Measurements from ENCODE around the gene RNH1.

The RNH1 gene

DNA sequence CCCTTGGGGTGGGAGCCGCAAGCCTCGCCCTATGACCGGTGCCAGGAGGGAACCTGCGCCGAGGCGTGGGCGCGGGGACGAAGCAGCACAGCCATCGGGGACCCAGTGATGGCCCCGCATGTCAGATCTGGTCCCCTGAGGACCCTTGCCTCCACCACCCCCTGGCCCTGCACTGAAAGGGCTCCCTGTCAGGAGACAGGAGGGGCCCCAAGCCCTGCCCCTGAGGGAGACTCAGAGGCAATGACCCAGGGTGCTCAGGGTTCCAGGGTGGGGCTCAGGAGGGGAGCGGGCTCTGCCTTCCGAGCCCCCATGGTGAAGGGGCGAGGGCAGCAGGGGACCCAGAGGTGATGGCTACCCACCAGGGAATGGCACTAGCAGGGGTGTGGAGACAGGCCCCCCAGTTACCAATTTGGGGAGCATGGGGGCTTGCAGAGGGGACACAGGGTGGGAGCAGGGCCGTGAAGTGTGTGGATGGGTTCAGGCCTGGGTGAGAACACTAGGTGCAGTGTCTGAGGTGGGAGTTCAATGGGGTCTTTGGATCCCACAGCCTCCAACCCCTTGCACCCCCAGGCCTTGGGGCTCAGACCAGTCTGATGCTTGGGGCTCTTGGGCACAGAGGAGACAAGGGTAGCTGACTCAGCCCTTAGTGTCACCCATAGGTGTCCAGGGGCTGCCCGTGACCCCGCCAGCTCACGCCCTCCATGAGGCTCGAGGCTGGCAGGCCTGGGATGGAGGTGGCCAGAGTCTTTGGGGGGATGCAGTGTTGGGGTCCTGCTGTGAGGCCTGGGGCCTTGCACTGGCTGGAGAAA lies 30.8 kb upstream of the RNH1 start:
- DNase-seq (ENCODE audit: low spot score), result no peak

DNA sequence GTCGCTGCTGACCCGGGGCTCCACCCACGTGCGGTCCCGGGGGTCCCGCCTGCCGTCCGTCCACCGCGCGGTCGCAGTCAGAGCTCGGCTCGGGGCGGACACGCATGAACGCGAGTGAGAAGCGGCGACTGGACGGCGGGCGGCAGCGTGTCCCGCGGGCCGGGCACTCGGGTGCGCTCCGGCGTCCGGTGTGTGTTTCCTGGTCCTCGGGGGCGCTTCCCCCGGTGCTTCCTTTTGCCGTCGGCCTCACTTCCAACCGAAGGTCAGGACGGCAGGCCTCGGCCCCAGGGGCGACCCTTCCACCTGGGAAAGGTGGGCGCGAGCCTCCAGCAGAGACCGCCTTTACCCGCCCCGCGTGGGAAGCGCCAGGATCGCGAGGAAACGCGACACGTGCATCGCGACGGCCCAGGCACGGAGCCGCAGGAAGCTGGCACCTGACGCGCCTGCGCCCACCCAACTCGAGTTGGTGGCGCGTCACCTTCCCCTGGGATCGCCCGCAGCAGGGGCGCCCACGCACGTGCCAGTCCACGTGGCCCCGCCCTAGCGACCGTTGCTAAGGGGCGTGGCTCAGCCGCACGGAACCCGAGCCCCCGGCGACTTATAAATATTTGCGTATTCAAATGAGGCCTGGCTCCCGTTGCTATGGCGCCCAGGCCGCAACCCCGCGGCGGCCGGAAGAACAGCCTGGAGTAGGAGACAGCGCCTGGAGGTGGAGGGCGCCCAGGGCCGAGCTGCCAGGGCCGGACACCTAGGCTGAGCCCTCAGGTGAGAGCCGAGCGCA lies 30.0 kb upstream of the RNH1 start, which contains the start of gene LRRC56:
Gene LRRC56 (plus strand): TSS at position 687 of the 781 bp plus-strand sequence. CDS start 3,158 bp downstream, outside the sequence.
- DNase-seq (ENCODE audit: low spot score), result peak; percentile 93

DNA sequence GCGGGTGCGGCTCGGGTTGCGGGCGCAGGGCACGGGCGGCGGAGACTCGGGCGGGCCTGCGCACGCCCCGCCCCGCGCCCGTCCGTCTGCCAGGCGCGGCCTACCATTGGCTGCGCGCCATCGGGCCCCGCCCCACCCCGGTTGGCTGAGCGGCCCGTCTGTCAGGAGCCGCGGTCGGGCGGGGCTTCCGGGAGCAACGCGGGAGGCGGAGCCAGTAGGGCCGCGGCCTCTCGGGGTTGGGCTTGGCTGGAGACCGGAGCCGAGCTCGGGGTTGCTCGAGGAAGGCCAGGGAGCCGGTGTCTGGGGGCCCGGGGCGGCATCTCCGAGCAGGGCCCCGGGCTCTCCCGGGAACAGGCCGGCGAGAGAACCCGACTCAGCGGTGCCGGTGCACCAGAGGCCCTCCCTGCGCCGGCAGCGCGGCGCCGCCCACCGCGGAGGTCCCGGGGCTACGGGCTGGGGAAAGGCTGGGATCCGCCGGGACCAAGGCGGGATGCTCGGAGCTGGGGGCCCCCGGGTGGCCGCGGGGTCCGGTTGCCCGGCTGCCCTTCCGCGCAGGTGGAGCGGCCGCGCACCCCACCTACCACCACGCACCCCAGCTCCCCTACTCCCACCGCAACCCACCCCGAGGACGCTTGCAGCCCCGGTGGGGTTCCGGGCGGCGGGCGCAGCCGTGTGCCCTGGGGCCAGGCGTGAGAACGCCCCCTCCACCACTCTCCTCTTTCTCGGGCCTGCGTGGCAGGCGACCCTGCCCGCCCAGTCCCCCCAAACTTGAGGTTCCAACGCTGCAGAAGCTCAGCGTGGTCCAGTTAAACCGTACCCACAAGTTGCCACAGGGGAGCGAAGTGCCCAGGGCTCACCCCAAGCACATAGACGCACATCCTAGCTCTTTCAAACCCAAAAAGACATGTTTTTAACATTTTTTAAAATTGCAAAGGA lies 28.7 kb upstream of the RNH1 start, which contains the start of gene HRAS:
Gene HRAS (minus strand): TSS at position 58 of the 936 bp plus-strand sequence.
- DNase-seq (ENCODE audit: low spot score), result peak; percentile 89

DNA sequence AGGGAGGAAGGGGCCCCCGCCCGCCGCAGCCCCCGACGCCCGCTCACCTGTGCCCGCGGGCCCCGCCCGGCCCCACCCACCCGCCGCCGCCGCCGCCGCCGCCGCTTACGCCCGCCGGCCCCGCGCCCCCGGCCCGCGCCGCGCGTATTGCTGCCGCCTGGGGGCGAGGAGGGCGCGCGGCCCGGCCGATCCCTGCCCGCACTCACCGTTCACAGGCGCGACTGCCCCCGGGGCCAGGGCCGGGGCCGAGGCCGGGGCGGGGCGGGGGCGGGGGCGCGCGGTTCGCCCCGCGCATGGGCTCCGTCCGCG lies 28.1 kb upstream of the RNH1 start:
- no peak for DNase-seq (ENCODE audit: low spot score)

DNA sequence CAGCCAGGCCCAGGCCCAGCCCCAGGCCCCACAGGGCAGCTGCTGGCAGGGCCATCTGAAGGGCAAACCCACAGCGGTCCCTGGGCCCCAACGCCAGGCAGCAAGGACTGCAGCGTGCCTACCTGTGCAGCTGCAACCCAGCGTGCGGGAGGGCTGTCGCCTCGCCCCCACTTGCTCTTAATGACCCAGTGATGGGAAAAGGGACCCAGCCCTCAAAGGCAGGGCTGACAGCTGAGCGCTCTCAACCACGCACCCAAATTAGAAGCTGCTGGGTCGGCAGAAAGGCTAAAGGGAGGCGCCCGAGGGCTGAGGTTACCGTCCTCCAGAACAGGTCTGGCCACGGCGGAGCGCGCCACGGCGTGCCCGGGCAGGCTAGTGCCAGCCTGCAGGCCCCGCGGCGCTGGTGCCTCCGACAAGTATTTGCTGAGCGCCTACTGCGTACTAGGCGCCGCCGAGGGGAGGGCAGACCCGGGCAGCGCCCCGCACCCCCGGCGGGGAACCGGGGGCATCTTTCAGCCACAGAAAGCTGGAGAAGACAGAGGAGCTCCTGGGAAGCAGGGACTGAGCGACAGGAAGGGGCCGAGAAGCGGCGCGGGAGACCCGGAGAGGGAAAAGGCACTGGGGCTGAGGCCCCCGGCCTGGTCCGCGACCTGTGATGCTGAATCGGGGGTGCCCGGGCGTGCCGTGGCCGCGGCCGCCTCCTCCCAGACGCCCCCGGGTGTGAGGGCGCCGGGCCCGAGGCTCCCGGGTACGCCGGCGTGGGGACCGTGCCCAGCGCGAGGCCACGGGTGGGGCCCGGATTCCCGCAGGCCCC lies 27.6 kb upstream of the RNH1 start:
- no peak for DNase-seq (ENCODE audit: low spot score)

DNA sequence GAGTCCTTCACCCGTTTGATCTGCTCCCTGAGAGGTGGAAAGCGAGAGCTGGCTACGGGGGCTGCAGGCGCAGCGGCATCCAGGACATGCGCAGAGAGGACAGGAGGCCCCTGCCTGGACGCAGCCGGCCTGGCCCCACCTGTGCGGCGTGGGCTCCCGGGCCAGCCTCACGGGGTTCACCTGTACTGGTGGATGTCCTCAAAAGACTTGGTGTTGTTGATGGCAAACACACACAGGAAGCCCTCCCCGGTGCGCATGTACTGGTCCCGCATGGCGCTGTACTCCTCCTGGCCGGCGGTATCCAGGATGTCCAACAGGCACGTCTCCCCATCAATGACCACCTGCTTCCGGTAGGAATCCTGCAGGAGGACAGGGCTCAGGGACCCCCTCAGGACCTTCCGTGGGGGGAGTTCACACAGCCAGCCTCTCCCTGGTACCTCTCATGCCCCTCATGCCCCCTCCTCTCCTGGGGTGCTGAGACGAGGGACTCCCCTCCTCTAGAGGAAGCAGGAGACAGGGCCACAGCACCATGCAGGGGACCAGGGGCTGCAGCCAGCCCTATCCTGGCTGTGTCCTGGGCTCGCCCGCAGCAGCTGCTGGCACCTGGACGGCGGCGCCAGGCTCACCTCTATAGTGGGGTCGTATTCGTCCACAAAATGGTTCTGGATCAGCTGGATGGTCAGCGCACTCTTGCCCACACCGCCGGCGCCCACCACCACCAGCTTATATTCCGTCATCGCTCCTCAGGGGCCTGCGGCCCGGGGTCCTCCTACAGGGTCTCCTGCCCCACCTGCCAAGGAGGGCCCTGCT lies 26.7 kb upstream of the RNH1 start:
- no peak for DNase-seq (ENCODE audit: low spot score)

DNA sequence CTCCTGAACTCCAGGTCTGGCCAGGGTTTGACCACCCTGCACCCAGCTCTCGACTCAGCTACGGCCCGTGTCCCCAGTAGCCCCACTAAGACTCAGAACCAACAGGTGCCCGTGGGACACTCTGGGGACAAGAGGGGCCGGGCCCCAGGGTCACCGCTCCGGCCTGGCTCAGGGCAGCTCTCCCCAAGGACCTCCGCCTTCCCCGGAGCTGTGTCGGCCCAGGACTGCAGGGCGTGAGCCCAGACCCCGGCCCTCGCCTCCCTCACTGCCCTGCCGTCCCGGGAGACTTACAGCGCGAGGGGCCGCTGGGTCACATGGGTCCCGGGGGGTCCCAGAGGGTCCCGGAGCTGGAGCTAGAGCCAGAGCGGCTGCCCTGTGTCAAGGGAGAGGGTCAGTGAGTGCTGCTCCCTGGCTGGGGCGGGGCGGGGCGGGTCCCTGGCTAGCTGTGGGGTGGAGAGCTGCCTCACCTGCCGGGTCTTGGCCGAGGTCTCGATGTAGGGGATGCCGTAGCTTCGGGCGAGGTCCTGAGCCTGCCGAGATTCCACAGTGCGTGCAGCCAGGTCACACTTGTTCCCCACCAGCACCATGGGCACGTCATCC lies 26.0 kb upstream of the RNH1 start:
- DNase-seq (ENCODE audit: low spot score), result no peak

DNA sequence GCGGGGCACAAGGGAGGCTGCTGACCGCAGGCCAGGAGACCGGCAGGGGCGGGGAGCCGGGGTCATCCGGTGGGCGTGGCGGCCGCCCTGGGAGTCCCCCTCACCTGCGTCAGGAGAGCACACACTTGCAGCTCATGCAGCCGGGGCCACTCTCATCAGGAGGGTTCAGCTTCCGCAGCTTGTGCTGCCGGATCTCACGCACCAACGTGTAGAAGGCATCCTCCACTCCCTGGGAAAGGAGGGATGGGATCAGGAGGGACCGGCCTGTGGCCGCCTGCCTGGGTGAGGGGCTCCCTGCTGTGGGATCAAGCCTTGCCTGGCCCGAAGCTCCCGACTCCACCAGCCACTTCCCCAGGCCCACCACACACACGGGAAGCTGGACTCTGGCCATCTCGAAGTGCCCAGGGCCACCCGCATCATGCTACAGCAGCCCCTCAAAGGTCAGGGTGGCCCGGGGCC lies 25.5 kb upstream of the RNH1 start:
- peak; percentile 69 for DNase-seq (ENCODE audit: low spot score)

DNA sequence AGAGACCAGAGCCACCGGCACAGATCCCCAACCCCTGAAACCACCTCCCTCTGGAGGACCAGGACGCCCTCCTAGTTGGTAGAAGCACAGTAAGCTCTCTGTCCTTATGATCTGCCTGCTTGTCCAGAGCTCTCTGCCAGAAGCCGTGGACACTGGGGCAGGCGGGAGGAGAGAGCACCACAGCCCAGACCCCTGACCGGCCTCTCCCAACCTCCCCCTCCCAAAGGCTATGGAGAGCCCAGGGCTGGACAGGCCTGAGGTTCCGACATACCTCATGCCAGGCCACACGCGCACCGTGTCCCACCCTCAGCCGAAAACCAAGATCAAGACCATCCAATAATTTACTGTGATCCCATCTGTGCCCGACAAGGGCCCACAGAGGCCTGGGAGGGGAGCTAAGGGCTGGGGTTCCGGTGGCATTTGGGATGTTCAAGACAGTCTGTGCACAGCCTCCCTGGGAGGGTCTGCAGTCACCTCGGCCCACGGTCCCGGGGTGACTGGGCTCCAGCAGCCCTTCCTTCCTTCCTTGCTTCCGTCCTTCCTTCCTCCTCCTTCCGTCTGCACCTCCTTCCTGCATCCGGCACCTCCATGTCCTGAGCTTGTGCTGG lies 25.0 kb upstream of the RNH1 start:
- DNase-seq (ENCODE audit: low spot score), result no peak

DNA sequence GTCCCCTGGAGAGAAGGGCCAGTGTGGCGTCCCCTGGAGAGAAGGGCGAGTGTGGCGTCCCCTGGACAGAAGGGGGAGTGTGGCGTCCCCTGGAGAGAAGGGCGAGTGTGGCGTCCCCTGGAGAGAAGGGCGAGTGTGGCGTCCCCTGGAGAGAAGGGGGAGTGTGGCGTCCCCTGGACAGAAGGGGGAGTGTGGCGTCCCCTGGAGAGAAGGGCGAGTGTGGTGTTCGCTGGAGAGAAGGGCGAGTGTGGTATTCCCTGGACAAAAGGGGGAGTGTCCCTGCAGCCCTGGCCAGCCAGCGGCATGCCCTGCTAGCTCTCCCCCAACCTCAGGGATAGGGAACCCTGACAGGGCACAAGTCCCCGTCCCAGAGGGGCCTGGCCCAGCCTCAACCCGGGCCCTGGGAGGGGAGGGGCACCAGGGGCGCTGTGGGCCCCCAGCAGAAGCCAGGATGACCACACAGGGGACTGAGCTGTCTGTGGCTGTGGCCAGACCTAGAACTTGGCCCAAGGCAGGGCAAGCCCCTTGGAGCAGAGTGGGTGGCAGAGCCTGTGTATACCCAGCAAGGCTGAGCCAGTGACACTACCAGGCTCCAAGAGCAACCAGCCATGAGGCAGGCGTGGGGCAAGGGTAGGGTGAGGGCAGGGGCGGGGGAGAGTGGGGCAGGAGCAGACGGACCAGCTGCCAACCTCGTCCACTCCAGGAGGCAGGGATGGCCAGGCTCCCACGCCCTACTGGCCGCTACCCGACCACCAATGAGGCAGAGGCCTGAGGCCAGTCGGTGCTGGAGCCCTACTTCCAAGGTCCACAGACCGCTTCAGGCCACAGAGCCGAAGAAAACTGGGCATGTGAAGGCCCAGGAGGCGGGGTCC lies 24.2 kb upstream of the RNH1 start:
- DNase-seq (ENCODE audit: low spot score), result no peak

DNA sequence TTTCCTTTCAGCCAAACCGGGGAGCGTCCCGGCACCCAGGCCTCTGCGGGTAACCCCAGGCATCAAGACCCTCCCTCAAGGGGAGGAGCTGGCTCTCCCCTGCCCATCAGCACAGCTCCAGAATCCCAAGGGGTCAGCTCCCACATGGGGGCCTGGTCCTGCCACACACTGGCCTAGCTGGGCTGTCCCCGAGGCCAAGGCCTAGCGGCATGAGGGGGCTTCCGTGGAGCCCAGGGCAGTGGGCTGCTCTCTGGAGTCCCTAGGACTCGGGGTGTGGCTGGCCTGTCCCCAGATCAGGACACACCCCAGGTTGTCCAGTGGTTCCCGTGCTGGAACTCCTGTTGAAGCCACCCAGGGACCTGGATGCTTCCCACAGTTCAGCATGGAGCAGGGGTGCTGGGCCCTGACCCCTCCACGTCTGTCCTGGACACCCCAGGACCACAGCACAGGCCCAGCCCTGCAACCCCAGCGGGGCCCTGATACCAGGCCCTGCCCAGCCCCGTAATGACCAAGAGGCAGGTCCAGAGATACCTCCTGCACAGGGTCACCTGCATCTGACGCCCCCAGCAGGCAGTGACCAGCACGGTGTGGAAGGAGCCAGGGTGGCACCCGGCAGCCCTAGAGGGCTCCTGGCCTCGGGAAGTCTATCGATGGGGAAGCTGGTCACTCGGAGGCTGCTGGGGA lies 22.8 kb upstream of the RNH1 start:
- no peak for DNase-seq (ENCODE audit: low spot score)

DNA sequence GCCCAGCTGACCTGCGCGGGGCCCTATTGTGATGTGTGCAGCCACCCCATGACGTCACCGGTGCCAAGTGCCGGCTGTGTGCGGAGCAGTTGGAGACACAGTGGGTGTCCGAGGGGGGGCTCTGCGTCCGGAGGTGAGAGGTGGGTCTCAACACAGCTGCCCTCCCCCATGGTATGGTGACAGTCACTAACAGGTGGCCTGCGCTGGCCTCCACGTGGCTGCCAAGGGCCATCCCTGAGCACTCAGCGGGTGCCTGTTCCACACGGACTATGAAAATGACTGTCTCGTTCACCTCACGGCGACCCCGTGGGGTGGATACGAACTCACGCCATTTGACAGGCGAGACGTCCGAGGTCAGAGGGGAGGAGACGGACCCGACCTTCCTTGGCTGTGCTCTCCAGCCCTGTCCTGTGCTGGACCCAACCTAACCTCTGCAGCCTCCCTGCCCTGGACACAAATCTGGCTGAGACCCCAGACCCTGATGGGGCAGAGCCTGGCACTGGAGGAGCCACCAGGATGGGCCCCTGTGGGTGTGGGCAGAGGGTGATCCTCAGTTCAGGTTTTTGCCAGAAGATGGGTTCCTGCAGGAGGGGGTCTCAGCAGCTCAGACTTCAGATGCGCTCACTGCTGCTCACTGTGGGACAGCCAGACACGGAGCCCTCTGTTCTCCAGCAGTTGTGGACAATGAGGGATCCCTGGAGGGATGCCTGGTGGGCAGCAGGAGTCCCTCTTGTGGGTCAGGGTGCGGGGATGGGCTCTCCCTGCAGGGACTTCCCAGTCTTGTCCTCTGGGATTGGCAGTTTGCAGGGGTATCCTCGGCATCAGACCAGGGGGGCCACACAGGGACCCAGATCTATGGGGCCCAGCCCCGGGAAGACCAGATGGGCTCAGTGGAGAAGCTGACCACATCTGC lies 22.0 kb upstream of the RNH1 start:
- no peak for DNase-seq (ENCODE audit: low spot score)

DNA sequence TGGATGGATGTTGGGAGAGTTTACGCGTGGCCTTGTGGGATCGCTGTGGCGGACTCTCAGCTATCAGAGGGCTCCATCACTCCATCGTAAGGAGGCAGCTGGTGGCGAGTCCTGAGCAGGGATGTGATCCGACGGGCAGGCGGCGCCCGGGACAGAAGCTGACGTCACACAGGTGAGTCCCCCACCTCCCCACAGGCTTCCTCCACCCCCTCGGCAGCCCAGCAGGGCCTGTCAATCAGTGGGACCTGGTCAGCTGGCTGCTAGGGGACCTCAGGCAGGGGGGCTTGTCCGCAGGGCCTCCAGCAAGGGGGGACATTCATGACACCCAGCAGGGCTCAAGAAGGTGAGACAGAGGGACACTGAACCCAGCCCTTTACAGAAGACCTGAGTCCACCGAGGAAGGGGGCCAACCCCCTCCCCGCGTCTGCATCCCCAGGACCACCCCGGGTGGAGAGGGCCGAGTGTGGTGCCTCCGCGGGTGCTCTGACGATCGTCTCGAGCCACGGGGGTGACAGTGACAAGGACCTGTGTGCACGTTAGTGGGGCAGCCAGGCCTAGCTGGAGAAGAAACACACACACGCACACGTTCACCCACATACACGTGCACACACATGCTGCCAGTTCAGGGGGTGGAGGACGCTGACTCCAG lies 21.2 kb upstream of the RNH1 start:
- DNase-seq (ENCODE audit: low spot score), result no peak

DNA sequence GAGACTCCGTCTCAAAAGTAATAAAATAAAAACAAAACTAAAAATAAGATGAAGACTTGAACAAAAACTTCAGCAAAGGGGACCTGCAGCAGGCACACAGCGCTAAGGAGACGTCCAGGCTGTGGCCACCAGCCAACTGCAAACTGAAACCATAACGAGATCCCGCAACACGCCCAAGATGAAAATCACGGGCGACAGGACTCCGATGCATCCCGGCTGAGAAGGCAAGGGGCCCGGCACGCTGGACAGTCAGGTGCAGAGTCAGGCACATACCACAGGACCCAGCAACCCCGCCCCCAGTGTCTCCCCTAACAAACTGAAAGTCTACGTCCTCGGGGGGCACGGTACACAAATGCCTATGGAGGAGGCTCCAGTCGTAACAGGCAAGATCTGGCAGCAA lies 19.1 kb upstream of the RNH1 start:
- no peak for DNase-seq (ENCODE audit: low spot score)

DNA sequence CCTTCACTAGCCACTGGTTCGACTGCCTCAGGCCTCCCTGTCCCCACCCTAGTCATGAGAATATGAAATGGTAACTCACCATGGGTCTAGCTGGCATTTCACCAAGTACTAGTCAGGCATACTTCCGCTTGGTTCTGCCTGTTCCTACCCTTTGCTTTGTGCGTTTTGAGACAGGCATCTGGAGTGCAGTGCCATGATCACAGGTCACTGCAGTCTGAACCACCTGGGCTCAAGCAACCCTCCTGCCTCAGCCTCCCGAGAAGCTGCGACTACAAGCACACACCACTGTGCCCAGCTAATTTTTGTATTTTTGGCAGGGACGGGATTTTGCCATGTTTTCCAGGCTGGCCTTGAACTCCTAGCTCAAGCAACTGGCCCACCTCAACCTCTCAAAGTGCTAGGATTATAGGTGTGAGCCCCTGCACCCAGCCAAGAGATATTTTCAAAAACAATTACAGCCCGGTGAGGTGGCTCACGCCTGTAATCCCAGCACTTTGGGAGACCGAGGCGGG lies 14.2 kb upstream of the RNH1 start:
- DNase-seq (ENCODE audit: low spot score), result no peak

All from SW480 (cell line).